GM19023 (cell line): ENCODE data around the gene TCF7.
"Not testable (repeated sequence)": the region's sequence is repeated elsewhere in the genome, so short reads cannot be mapped to it uniquely, and the experiment has no call there.

Source experiments
- ATAC-seq: cut with Tn5 transposase; IDR thresholded peaks from one replicate; pipeline ENCODE4 v1.9.1; 2021; ENCODE audit warnings: mild to moderate bottlenecking, moderate library complexity; ENCODE audit not compliant: unreplicated experiment

Gene TCF7

DNA sequence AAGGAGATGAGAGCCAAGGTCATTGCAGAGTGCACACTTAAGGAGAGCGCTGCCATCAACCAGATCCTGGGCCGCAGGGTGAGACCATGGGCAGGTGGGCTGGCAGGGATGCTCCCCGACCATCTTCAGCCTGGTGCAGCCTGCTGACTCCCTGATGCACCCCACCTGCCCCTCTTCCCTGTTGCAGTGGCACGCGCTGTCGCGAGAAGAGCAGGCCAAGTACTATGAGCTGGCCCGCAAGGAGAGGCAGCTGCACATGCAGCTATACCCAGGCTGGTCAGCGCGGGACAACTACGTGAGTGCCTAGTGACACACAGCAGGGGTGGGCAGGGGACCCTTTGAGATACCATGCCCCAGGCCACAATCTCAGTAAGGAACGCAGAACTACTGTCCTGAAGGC lies 28.3 kb downstream of the TCF7 start:
- no peak for ATAC-seq

DNA sequence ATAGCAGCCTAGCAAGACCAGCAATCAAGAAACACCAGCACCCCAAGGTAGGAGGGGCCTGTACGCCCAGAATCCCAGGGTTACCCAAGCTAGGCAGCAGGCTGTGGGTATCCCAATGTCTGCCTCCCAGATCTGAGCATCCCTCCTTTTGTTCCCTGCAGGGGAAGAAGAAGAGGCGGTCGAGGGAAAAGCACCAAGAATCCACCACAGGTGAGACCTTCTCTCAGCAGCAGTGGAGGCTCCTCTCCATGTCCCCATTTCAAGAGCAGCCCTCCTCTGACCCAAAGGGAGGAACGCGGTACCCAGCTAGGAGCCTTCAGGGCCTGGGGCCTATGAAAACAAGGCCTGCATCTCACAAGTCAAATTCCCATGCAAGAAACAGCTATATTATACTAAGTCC lies 28.9 kb downstream of the TCF7 start:
- ATAC-seq: no peak

DNA sequence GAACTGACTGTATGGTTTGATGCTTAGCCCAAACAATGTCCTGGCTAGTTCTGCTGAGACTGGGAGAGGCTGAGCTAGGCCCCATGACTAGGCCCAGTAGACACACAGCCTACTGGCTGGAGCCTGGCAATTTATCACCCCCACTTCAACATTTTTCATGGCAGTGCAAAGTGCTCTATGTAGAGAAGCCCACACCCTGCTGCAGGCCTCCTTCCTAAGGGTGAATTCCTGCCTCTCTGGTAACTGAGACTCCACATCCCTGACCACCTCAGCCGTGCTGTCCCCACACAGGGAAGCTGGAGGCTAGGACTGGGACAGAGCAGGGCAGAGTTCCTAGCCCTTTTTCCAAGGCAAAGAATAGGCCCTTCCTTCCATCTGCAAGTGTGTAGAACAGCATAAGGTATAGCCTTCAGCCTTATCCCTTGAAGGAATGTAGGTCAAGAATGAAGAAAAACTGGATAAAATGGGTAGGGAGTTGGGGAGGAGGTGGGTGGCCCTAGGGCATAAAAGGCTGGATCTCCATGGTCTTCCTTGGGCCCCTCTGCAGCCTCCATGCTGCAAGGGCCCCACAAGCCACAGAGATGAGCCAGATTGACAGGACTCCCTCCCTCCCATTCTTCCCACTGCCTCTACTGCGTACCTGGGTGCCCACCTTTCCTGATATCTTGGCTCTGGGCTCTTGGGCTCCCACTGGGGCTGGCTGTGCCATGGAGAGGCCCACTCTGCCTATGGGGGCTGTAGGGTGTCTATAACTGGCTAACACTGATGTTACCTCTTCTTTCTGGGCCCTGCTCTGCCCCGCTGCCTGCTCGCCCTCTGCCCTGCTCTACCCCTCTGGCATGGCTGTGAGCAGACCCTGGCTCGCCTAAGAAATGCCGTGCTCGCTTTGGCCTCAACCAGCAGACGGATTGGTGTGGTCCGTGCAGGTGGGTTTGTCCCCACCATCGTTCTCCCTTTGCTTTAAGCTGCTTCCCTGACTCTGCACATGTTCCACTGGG lies 29.8 kb downstream of the TCF7 start:
- no peak for ATAC-seq

DNA sequence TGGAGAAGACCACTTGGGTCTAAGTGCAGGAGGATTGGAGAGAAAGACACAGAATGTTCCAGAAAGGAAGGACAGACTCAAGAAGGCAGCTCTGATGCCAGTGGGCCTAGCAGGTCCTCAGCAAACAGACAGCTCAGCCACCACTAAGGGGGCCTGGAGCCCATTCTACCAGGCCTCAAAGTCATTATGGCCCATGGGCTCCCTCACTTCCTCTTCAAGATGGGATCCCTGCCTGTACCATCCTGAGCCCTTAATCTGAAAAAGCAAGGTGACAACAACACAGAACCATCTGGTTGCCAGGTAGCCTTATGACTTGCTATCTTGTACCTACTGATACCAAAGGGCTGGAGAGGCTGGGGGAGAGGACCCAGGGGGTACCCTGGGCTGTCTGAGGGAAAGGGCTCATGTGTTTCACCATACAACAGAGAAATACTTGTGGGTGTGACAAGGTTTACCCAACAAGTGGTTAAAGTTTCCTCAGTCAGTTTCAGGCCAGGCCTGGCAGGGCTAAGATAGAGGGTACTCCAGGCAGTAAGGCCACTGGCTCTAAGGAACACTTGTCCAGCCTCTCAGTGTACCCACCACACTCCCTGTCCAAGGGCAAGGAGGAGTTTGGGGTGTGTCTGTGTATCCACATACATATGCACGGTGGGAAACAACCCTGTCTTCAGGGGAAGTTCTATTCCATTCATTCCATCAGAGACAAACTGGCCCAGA lies 30.7 kb downstream of the TCF7 start:
- ATAC-seq: no peak

DNA sequence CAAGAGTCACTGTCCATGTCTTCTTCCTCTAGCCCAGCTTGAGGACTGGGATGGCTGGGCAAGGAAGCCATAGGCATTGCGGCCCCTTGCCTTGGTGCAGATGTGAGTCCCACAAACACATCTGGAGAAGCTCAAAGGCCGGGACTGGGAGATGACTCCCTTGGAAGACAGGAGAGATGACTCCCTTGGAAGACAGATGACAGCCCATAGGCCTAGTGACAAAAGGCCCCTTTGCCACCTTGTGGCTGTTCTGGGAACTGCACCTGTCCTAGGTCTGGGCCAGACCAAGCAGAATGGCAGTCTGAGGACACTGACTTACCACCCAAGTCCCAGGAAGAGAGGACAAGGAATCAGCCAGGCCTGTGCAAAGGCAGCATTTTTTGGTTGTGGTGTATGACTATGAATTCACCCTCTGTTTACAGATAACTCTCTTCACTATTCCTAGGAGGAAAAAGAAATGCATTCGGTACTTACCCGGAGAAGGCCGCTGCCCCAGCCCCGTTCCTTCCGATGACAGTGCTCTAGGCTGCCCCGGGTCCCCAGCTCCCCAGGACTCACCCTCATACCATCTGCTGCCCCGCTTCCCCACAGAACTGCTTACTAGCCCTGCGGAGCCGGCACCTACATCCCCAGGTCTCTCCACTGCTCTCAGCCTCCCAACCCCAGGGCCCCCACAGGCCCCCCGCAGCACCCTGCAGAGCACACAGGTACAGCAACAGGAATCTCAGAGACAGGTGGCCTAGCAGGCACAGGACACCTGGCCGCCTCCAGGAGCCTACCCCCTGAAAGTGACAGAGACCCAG lies 31.5 kb downstream of the TCF7 start:
- ATAC-seq: peak; percentile 68

DNA sequence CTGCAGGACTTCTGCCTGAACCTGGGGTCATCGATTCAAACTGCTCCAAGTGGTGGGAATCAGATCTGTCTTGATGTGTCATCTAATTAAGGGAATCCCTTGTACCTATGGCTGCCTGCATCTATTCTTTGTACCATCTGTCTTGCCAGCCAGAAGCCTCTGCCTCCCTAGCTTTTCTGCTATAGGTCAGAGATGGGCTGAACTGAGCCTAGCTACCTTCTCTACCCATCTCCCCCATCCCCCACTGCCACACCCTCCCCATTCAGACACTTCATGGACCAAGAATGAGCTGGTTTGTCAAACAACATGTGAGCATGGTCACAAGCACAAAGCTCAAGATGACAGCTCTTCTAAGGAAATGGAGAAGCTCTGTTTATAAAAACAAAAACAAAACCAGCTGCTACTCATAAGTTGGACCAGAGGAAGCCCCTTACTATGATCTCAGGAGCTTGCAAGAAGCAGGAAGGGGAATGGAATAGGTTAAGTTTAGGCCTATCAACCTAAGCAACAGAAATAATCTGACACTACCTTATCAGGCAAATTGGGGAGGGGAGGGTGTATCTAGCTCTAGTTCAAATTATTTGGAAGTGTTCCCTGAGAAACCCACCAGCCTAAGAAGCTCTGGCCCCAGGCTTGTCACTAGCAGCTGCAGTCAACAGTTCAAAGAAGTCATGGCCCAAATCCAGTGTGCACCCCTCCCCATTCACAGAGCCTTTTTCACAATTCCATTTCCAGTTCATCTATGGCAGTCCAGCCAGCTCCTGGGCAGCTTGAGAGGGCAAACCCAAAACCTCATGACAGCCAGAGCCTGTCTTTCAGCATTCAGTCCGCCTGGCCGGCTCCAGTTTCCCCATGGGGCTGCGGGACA lies 32.4 kb downstream of the TCF7 start:
- ATAC-seq: no peak

DNA sequence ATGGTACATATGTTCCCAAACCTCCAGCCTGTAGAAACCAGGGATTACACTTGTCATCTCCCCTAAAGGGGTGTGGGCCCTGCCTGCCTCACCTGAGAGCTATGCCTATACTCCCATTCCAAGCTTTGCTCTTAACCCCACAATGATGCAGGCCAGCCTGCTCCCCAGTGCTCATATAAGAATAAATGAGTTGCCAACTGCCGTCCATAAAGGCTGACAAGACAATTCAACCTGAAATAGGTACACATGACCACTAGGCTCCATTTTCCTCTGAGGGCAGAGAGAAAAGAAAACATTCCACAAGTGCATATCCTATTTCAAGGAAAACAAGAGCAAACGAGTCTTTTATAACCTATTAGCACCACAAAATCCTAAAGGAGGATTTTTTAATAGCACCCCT lies 33.8 kb downstream of the TCF7 start:
- no peak for ATAC-seq

DNA sequence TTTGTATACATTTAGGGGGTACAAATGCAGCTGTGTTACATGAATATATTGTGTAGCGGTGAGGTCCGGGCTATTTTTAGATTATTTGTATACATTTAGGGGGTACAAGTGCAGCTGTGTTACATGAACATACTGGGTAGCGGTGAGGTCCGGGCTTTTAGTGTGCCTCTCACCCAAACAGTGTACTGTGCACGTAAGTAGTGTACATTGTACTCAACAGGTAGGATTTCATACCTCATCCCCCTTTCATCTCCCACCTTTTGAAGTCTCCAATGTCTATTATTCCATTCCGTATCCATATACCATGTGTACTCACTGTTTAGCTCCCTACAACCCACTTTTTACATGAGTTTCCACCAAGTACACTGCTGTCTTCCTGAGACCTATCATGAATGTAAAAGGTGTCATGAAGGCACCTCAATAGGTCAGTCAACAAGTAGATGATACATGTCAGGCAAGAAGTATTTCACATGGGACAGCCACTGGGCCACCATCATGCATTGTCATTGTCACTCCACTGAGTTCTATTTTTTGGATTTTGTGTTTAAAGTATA lies 34.6 kb downstream of the TCF7 start:
- ATAC-seq: no peak

DNA sequence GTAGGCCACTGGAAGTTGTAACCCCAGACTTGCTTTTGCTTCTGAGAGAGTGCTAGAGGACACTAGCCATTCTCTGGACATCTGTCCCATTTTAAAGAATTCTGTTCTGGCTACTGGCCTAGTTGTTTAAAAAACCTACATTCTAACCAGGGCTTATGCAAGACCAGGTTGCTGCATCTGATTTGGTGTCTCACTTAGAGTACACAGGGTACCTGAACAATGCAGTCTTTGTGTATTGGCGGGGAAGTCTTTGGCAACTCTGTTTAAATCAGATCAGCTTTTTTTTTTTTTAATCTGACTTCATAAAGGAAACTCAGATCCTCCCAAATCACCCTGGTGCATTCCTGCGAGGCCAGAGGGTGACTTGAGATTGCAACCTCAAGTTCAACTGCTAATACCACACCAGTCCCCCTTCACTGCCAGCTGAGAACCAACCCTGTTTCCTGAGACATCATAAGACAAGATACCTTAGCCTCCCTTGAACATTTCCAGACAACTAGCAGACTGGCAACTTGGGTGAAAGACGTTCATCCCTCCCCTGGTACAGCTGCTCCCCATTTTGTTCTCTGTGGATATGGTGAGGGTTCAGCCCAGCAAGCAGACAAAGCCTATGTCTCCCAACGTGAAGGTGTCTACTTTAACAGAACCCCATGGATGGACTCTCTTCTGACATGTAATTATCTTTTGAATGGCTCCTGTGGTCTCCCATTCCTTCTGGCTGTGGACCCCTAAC lies 35.3 kb downstream of the TCF7 start:
- no peak for ATAC-seq

DNA sequence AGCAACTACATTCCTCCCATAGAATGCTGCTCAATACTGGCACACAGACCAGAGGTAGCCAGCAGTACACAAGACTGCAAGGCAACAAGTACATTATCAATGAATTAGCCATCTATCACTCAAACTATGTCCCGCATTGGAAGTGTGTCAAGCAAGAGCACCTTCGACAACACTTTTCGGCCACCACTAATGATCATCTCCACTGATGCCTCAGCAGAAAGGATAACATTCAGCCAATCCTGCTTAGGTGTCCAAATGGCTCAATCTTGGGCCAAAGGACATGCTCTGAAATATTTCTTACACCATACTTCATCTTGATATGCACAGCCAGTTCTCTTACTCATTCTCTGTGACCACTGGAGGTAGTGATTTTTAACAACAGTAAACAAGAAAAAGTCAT lies 37.2 kb downstream of the TCF7 start:
- no peak for ATAC-seq

DNA sequence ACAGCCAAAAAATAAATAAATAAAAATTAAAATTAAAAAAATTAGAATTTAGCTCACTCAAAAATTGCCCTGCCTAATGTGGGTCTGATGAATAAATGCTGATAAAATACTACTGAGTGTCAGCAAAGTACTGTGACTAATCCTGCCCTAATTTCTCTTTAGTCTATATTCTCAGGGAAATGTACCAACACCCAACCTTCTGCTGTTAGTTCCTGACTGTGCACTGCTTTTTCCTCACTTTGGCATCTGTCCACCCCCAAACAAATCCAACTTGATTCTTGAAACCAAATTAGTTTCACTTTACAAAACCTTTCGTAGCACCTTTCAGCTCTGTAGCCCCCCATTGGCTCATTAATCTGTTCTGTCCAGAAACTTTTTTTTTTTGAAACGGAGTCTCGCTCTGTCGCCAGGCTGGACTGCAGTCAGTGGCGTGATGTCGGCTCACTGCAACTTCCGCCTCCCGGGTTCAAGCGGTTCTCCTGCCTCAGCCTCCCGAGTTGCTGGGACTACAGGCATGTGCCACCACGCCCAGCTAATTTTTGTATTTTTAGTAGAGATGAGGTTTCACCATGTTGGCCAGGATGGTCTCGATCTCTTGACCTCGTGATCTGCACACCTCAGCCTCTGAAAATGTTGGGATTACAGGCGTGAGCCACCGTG lies 37.8 kb downstream of the TCF7 start:
- not testable (repeated sequence) for ATAC-seq

DNA sequence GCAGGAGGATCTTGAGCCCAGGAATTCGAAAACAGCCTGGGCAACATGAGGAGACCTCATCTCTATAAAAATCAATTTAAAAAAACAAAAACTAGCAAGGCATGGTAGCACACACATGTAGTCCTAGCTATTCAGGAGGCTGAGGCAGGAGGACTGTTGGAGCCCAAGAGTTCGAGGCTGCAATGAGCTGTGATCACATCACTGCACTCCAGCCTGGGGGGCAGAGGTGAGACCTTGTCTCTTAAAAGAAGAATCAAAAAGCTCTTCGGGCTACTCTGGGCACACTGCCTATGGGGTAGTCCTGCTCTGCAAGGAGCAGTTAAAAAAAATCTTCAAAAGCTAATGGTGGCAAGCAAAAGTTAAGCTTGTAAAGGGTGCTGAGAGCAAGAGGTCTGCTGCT lies 38.8 kb downstream of the TCF7 start:
- ATAC-seq: no peak

DNA sequence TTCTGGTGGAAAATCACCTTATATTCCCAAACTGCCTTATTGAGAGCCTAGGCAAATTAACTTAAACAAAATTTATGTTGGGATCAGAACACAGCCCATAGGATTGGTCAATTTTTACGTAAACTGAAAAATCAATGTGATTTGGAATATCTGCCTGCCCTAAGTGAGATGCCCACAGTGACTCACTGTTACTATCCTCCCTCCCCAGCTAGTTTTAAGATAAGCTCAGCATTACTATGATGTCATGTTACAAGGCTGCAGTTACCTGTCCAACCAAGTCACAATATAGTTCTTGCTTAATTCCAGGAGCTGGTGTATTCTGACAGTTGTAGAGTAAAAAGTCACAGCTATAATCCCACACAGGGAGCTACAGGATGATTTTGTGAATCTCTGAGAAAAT lies 39.2 kb downstream of the TCF7 start:
- ATAC-seq: no peak

DNA sequence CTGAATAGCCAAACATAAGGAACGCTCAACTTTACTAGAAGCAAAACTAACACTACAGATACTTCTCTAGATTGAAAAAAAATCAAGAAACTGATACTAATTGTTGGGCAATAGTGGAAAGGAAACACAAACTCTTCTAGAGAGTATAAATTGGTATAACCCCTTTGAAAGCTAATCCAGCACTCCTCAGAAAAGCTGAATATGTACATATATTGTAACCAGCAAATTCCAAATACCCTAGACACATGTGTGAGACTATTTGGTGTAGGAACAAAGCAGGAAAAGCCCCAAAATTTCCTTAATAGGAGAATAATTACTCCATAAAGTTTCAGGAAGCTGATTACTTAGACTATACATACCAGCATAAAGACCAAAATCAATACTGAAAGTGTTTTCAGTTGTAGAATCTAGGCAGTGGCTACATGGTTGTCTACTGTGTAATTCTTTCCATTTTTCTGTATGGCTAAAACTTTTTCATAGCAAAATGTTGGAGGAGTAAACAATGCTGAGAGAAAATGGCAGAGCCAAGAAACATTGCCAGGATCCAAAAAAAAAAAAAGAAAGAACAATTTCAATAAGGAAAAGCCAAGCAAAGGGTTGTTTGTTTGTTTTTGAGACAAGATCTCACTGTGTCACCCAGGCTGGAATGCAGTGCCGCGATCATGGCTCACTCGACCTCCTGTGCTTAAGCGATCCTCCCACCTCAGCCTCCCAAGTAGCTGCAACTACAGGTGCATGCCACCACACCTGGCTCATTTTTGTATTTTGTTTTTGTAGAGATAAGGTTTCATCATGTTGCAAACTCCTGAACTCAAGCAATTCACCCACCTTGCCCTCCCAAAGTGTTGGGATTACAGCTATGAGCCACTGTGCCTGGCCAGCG lies 47.3 kb downstream of the TCF7 start:
- no peak for ATAC-seq

DNA sequence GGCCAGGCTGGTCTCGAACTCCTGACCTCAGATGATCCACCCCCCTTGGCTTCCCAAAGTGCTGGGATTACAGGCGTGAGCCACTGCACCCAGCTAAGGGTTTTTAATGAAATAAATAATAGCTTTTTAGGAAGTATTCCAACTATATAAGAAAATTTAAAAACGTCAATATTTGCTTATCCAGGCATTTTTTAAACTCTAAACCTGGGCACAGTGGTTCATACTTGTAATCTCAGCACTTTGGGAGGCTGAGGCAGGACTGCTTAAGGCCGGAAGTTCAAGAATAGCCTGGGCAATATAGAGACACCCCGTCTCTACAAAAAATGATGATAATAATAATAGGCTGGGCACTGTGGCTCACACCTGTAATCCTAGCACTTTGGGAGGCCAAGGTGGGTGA lies 48.1 kb downstream of the TCF7 start:
- no peak for ATAC-seq

DNA sequence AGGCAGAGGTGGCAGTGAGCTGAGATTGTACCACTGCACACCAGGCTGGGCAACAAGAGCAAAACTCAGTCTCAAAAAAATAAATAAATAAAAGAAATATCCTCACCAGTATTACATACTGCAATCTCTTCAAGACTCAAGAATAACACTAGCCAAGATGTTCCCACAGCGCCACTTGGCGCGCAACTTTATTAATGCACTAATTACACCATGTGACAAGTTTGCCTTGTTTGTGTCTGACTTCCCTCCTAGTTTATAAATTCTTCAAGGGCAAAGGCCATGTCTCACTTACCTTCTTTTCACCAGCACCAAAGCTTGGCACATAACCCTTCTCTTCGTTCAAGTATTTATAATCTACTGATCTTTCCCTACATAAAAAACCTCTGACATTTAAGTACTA lies 57.5 kb downstream of the TCF7 start:
- ATAC-seq: no peak

DNA sequence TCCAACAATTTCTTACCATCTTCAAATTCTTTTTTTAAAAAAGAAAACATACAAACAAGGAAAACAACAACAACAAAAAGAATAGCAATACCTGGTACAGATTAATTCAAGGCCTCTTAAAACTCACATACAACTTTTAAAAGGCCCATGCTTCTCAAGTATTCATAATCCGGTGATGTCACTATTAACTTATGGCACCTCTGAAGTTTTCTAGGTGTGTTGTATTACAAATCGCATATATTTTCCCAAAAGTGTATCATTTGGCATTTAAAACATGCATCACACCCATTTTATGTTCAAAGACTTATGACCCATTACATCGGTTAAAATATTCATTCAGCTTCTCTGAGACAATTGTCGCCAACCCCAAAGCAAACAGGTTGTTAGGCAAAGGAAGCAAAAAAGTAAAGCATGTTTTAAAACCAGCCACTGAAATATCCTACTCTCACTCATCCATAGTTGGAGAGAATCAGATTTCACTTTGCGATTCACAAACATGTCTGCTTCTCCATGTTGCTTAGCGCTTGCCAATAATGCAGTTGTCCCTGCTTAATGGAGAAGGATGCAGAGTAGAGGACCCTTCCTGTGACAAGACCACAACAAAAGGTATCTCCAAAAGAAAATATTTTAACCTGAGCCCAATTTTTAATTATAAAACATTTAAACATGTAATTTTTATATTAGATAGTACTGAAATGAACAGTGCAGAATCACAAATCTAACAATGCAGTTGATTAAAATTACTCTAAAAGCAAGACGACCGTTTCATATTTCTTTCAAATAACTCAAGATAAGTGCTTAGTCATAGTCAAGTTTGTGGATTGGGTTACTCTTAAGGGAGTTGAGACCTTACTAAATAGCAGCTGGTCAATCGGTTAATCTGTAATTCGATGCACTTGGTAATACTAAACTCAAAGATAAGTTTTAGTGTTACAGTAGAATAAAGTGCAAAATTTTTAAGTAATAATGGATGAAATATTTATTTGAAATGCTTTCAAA lies 60.7 kb downstream of the TCF7 start:
- ATAC-seq: no peak
